ENCODE measurements around the gene SACM1L.
A peak's percentile ranks its signal among the peaks of the same experiment; 100 is the strongest.

The SACM1L gene

DNA sequence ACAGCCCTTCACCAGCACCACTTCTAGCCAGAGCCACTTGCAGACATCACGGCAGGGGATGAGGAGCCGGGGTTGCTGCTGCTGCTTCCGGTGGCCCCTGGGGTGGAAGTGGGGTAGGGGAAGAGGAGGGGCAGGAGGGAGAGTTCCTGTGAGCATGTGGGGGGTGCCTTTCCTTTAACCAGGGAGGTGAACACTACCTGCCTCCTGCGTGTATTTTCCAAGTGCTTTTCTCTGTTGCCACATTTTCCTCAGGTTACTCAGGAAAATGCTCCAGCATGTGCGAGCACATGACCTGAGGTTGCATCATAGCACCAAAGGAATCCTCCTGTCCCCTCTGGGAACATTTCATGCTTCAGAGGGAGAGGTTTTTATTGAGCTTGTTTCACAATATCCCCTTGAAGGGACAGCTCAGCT is 12.2 kb upstream of the SACM1L start:
- H3K9ac ChIP-seq (ENCODE audit: low read length) = no peak overlapping the region
- H3K18ac ChIP-seq (ENCODE audit: low read length) = peak overlapping the region; percentile 12
- H3K4me1 ChIP-seq (ENCODE audit: control insufficient read depth in 1 of 2, insufficient read depth in 2 of 2, low read length in 2 of 2) = peaks cover 26 to 34% of the 10 kb centered on the region in 2 experiments
- peak; percentile 88 to 95 for DNase-seq
- H3K79me2 ChIP-seq (ENCODE audit: control insufficient read depth, insufficient read depth, low read length, poor library complexity) = no peaks in the 10 kb centered on the region
- H3K14ac ChIP-seq (ENCODE audit: low read length) = no peak overlapping the region
- H2AFZ ChIP-seq (ENCODE audit: insufficient read depth, low read length, poor library complexity) = no peak overlapping the region
- peaks cover 3 to 14% of the 10 kb centered on the region in 2 experiments for H3K36me3 ChIP-seq (ENCODE audit: control insufficient read depth in 1 of 2, insufficient read depth in 2 of 2, low read length in 2 of 2)
- no CpG with 5 or more reads among the region's 5 CpGs for WGBS (ENCODE audit: extremely low coverage, insufficient coverage, insufficient read length)
- H4K12ac ChIP-seq (ENCODE audit: low read depth, low read length) = no peak overlapping the region
- H3K27ac ChIP-seq (ENCODE audit: low read depth, low read length) = peak overlapping the region; percentile 26
- H2BK5ac ChIP-seq (ENCODE audit: low read depth, low read length, poor library complexity) = peak overlapping the region; percentile 5
- peak overlapping the region; percentile 1 for H4K91ac ChIP-seq (ENCODE audit: low read depth, low read length)
- no peak overlapping the region for H3K23ac ChIP-seq (ENCODE audit: low read length)
- no peak overlapping the region for H3K4me2 ChIP-seq (ENCODE audit: low read length)
- no peak overlapping the region for H3K4me3 ChIP-seq (ENCODE audit: low read depth, low read length)
- no peak overlapping the region for H2BK120ac ChIP-seq (ENCODE audit: insufficient read depth, low read length, poor library complexity)
- H3K27me3 ChIP-seq (ENCODE audit: insufficient read depth, low read length) = no peaks in the 10 kb centered on the region
- peak overlapping the region; percentile 5 for H4K8ac ChIP-seq (ENCODE audit: low read depth, low read length)
- H2AK5ac ChIP-seq (ENCODE audit: low read length) = no peak overlapping the region
- no peaks in the 10 kb centered on the region for H3K9me3 ChIP-seq (ENCODE audit: insufficient read depth, low read depth, low read length)
- no peak overlapping the region for H3K4ac ChIP-seq (ENCODE audit: low read depth, low read length)
- H3K79me1 ChIP-seq (ENCODE audit: low read length) = peaks cover 13% of the 10 kb centered on the region
- H2BK12ac ChIP-seq (ENCODE audit: low read length) = no peak overlapping the region

- H3K79me1 ChIP-seq (ENCODE audit: low read length) = peaks cover 13% of the 10 kb centered on the region
- no peaks in the 10 kb centered on the region for H3K9me3 ChIP-seq (ENCODE audit: insufficient read depth, low read depth, low read length)
- H3K4me2 ChIP-seq (ENCODE audit: low read length) = no peak overlapping the region
- H3K27me3 ChIP-seq (ENCODE audit: insufficient read depth, low read length) = no peaks in the 10 kb centered on the region
- H2BK5ac ChIP-seq (ENCODE audit: low read depth, low read length, poor library complexity) = no peak overlapping the region
- H2AK5ac ChIP-seq (ENCODE audit: low read length) = no peak overlapping the region
- no peak overlapping the region for H3K14ac ChIP-seq (ENCODE audit: low read length)
- no peak overlapping the region for H2AFZ ChIP-seq (ENCODE audit: insufficient read depth, low read length, poor library complexity)
- no peak overlapping the region for H4K12ac ChIP-seq (ENCODE audit: low read depth, low read length)
- H3K4ac ChIP-seq (ENCODE audit: low read depth, low read length) = no peak overlapping the region
- peaks cover 26 to 34% of the 10 kb centered on the region in 2 experiments for H3K4me1 ChIP-seq (ENCODE audit: control insufficient read depth in 1 of 2, insufficient read depth in 2 of 2, low read length in 2 of 2)
- peaks cover 3 to 10% of the 10 kb centered on the region in 2 experiments for H3K36me3 ChIP-seq (ENCODE audit: control insufficient read depth in 1 of 2, insufficient read depth in 2 of 2, low read length in 2 of 2)
- no peaks in the 10 kb centered on the region for H3K79me2 ChIP-seq (ENCODE audit: control insufficient read depth, insufficient read depth, low read length, poor library complexity)
- H3K27ac ChIP-seq (ENCODE audit: low read depth, low read length) = peak overlapping the region; percentile 10
- H2BK120ac ChIP-seq (ENCODE audit: insufficient read depth, low read length, poor library complexity) = peak overlapping the region; percentile 2
- no peak overlapping the region for H3K4me3 ChIP-seq (ENCODE audit: low read depth, low read length)
- no CpG with 5 or more reads among the region's 10 CpGs for WGBS (ENCODE audit: extremely low coverage, insufficient coverage, insufficient read length)
- no peak overlapping the region for H3K9ac ChIP-seq (ENCODE audit: low read length)
- no peak overlapping the region for H3K23ac ChIP-seq (ENCODE audit: low read length)
- peak in 1 of 2 donors; percentile 62 for DNase-seq
- no peak overlapping the region for H4K8ac ChIP-seq (ENCODE audit: low read depth, low read length)
- H3K18ac ChIP-seq (ENCODE audit: low read length) = no peak overlapping the region
- H2BK12ac ChIP-seq (ENCODE audit: low read length) = no peak overlapping the region
- no peak overlapping the region for H4K91ac ChIP-seq (ENCODE audit: low read depth, low read length)
These were observed 11.4 kb upstream of the SACM1L start for GRCh38 chr3:45677841-45678240.

DNA sequence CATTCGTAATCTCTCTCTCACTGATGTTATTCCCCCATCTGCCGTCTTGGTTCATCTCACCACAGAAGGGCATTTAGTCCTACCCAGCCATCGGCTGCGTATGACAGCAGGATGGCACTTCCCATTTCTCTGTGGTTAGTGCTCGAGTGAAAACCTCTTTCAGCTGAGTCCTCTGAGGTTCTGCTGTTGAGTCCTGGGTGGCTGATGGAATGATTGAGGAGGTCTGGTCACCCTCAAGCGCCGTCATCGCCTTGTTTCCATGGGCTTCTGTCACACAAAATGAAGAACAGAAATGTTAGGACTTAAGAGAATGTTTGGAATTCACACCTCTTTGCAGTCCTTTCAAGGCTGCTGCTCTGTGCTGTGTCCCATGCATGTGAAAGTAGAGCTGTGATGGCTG is 9.4 kb upstream of the SACM1L start:
- H3K4ac ChIP-seq (ENCODE audit: low read depth, low read length) = no peak overlapping the region
- H3K18ac ChIP-seq (ENCODE audit: low read length) = no peak overlapping the region
- DNase-seq = peak; percentile 21 to 59
- H3K4me3 ChIP-seq (ENCODE audit: low read depth, low read length) = no peak overlapping the region
- H3K4me2 ChIP-seq (ENCODE audit: low read length) = peak overlapping the region; percentile 11
- no peak overlapping the region for H2BK12ac ChIP-seq (ENCODE audit: low read length)
- no peak overlapping the region for H3K23ac ChIP-seq (ENCODE audit: low read length)
- no peak overlapping the region for H4K8ac ChIP-seq (ENCODE audit: low read depth, low read length)
- H3K36me3 ChIP-seq (ENCODE audit: control insufficient read depth in 1 of 2, insufficient read depth in 2 of 2, low read length in 2 of 2) = peaks cover 0 to 4% of the 10 kb centered on the region in 2 experiments
- WGBS (ENCODE audit: extremely low coverage, insufficient coverage, insufficient read length) = no CpG with 5 or more reads among the region's 8 CpGs
- no peak overlapping the region for H4K12ac ChIP-seq (ENCODE audit: low read depth, low read length)
- no peaks in the 10 kb centered on the region for H3K9me3 ChIP-seq (ENCODE audit: insufficient read depth, low read depth, low read length)
- peak overlapping the region; percentile 42 for H3K27ac ChIP-seq (ENCODE audit: low read depth, low read length)
- peak overlapping the region; percentile 5 for H2BK5ac ChIP-seq (ENCODE audit: low read depth, low read length, poor library complexity)
- H2AK5ac ChIP-seq (ENCODE audit: low read length) = no peak overlapping the region
- H3K79me1 ChIP-seq (ENCODE audit: low read length) = peaks cover 13% of the 10 kb centered on the region
- no peaks in the 10 kb centered on the region for H3K27me3 ChIP-seq (ENCODE audit: insufficient read depth, low read length)
- H3K4me1 ChIP-seq (ENCODE audit: control insufficient read depth in 1 of 2, insufficient read depth in 2 of 2, low read length in 2 of 2) = peaks cover 26 to 34% of the 10 kb centered on the region in 2 experiments
- H2BK120ac ChIP-seq (ENCODE audit: insufficient read depth, low read length, poor library complexity) = no peak overlapping the region
- no peaks in the 10 kb centered on the region for H3K79me2 ChIP-seq (ENCODE audit: control insufficient read depth, insufficient read depth, low read length, poor library complexity)
- no peak overlapping the region for H3K14ac ChIP-seq (ENCODE audit: low read length)
- H4K91ac ChIP-seq (ENCODE audit: low read depth, low read length) = no peak overlapping the region
- H2AFZ ChIP-seq (ENCODE audit: insufficient read depth, low read length, poor library complexity) = no peak overlapping the region
- no peak overlapping the region for H3K9ac ChIP-seq (ENCODE audit: low read length)

DNA sequence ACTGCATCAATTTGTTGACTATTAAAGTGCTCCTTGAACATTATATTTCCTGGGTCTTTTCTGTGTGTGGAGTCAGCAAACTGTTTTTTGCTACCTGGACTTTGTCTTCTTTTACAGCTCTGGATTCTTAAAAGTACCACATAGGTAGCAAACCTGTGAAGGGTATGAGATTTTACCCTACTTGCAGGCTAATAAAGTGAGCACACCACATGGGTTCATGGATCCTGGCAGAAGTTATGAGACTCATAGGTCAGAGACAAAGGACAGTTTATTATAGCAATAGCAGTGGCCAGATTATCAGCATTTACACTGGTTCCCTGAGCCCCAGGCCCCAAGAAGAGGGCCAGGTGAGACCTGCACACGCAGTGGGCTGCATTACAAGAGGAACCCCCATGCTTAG is 8.0 kb upstream of the SACM1L start:
- Histone ChIP-seq H3K9me3 (ENCODE audit: insufficient read depth, low read depth, low read length) (no peaks in the 10 kb centered on the region), H2BK12ac (ENCODE audit: low read length) (no peak overlapping the region), H3K36me3 (ENCODE audit: control insufficient read depth in 1 of 2, insufficient read depth in 2 of 2, low read length in 2 of 2) (peaks cover 0 to 4% of the 10 kb centered on the region in 2 experiments), H3K14ac (ENCODE audit: low read length) (no peak overlapping the region), H2BK120ac (ENCODE audit: insufficient read depth, low read length, poor library complexity) (peak overlapping the region; percentile 53), H2AK5ac (ENCODE audit: low read length) (peak overlapping the region; percentile 68), H3K18ac (ENCODE audit: low read length) (peak overlapping the region; percentile 41), H3K4me1 (ENCODE audit: control insufficient read depth in 1 of 2, insufficient read depth in 2 of 2, low read length in 2 of 2) (peaks cover 26 to 34% of the 10 kb centered on the region in 2 experiments), H2AFZ (ENCODE audit: insufficient read depth, low read length, poor library complexity) (no peak overlapping the region), H3K9ac (ENCODE audit: low read length) (no peak overlapping the region), H3K79me1 (ENCODE audit: low read length) (peaks cover 13% of the 10 kb centered on the region), H2BK5ac (ENCODE audit: low read depth, low read length, poor library complexity) (peak overlapping the region; percentile 12), H4K12ac (ENCODE audit: low read depth, low read length) (no peak overlapping the region), H3K4me3 (ENCODE audit: low read depth, low read length) (no peak overlapping the region), H3K27ac (ENCODE audit: low read depth, low read length) (no peak overlapping the region), H4K91ac (ENCODE audit: low read depth, low read length) (peak overlapping the region; percentile 53), H3K79me2 (ENCODE audit: control insufficient read depth, insufficient read depth, low read length, poor library complexity) (no peaks in the 10 kb centered on the region), H3K4me2 (ENCODE audit: low read length) (no peak overlapping the region), H3K27me3 (ENCODE audit: insufficient read depth, low read length) (no peaks in the 10 kb centered on the region), H4K8ac (ENCODE audit: low read depth, low read length) (no peak overlapping the region), H3K4ac (ENCODE audit: low read depth, low read length) (no peak overlapping the region), H3K23ac (ENCODE audit: low read length) (no peak overlapping the region)
- no CpG with 5 or more reads among the region's 1 CpG for WGBS (ENCODE audit: extremely low coverage, insufficient coverage, insufficient read length)
- no peak for DNase-seq

Measured in trophoblast cell (in vitro differentiated cells and primary cell).